HG03565 (cell line): Measurements from ENCODE around the gene GLRB.
"Not testable (repeated sequence)": the region's sequence is repeated elsewhere in the genome, so short reads cannot be mapped to it uniquely, and the experiment has no call there.

Source experiments
- ATAC-seq: cut with Tn5 transposase; IDR thresholded peaks from one replicate; pipeline ENCODE4 v1.9.1; 2021; ENCODE audit warnings: mild to moderate bottlenecking, moderate library complexity; ENCODE audit not compliant: unreplicated experiment

The GLRB gene

DNA sequence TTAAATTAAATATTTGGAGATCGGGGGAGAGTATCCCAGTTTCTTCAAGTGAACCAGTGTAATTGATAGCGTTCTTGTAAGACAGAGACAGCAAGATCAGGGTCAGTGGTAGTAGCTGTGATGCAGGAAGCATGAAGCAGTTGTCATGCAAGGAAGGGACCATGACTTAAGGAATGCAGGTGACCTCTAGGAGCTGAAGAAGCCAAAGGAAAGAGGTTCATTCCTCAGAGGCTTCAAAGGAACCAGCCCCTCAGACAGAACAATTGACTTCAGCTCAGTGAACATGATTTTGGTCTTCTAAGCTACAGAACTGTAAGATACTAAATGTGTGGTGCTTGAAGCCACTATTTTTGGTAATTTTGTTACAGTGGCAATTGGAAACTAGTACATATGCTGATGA is 51.6 kb downstream of the GLRB start:
- no peak for ATAC-seq

GRCh38 chr4:157128395-157128794 is 52.4 kb downstream of the GLRB start:
- ATAC-seq = no peak

DNA sequence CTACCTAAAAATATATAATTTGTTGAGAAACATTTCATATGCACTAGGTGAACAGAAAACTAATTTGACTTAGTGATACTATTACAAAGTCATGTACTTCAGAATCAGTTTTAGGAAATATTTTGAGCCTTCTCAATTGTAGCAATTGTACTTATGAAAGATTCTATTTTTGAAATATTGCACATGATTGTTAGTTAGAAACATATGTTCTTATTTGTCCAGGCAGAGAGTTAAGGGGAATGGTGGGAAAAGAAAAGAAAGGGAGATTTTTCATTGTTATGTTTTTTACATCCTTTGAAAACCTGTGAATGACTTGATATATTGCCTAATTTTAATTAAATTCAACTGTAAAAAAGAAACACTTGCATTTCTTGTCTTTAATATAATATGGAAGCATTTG is 66.0 kb downstream of the GLRB start:
- no peak for ATAC-seq

DNA sequence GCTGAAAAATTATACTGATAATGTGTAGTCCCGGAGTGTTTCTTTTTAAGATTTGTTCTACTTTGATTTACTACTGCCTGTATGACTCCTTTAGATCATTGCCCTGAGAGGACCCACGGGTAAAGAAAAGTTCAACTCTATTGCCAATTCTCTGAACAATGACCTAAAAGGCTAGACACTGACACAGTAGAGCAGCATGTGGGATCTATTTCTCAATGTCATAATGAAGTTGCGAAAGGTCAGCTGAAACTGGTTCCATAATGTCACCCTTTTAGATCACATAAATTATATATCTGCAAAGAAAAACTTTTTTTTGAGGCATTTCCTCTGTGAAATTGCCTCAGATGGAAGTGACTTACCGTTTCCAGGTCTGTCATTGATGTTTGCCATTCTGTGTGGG is 67.4 kb downstream of the GLRB start:
- no peak for ATAC-seq

GRCh38 chr4:157151711-157152110 is 75.8 kb downstream of the GLRB start:
- ATAC-seq = no peak

- ATAC-seq = no peak
Measured at GRCh38 chr4:157165935-157166610, 90.1 kb downstream of the GLRB start.

DNA sequence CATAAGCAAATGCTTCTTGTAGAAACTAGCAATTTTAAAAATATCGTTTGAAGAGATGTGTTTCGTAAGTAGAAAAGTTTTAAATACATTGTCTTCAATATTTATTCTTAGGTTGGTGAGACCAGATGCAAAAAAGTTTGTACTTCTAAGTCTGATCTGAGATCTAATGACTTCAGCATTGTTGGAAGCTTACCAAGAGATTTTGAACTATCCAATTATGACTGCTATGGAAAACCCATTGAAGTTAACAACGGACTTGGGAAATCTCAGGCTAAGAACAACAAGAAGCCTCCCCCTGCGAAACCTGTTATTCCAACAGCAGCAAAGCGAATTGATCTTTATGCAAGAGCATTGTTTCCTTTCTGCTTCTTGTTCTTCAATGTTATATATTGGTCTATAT is 94.4 kb downstream of the GLRB start:
- no peak for ATAC-seq

DNA sequence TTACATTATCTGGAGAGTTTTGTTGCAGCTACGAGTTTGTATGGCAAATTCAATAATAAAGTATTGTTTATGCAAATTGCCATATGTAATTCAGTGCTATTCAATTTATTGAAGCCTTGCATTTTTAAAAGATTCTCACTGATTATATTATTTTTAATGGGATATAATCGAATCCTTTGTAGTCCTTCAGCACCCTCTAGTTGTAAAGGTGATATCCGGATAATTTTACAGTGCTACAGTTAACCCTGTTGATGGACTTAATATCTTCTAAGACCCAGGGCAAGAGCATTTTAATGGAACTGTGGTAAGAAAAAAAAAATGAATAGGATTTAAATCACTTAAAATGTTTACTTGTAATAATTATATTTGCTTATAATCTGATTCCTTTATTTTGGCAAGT is 96.1 kb downstream of the GLRB start:
- no peak for ATAC-seq

GRCh38 chr4:157180268-157180667 is 104.3 kb downstream of the GLRB start:
- not testable (repeated sequence) for ATAC-seq

DNA sequence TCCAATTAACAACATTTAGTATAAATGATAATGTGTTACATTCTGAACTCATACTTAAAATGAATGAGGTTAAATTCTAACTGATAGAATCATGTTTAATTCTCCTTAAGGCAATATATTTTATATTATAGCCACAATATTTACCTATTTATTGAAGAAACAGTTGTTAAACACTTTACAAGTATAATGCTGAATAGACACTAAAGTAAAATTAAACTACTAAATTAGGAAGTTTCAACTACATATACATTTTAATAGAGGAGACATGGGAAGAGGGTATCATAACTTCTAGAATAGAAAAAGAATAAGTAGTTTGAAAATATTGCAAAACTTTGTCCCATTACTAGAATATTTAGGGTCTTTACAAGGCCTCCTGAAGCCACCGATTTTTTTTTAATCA is 108.3 kb downstream of the GLRB start:
- ATAC-seq = no peak

DNA sequence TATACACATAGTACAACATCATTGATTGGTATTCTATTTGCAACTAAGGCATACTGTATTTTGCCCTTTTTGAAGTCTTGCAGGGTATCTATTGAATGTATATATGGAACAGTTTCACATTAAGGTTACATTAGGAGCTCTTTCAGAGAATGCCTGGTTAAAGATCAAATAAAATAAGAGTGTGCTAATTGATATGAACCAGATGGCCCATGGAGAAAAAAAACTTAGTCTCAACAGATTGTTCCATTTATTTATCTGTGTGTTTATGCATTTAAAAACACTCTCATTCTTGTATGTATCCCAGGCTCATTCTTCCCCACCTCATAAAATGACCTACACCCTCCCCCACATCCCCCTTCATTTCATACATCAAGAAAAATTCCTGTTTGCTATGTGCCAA is 109.4 kb downstream of the GLRB start:
- no peak for ATAC-seq

DNA sequence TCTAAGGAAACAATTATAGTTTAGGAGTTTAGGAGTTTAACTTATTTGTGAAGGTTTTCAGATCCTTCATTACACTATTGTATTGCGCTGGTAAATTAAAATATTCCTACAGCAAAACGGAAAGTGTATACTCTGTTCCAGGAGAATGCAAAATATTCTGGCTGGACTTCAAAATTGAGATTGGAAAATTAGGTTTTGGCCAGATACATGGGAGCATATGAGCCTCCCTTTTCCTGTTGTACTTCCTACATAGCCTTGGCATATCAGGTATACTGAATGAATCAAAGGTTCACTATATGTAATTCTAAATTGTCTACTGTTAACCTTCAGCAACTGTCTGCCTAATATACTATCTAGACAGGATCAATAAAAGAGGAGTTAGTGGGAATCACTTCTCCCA is 119.4 kb downstream of the GLRB start:
- ATAC-seq = no peak

DNA sequence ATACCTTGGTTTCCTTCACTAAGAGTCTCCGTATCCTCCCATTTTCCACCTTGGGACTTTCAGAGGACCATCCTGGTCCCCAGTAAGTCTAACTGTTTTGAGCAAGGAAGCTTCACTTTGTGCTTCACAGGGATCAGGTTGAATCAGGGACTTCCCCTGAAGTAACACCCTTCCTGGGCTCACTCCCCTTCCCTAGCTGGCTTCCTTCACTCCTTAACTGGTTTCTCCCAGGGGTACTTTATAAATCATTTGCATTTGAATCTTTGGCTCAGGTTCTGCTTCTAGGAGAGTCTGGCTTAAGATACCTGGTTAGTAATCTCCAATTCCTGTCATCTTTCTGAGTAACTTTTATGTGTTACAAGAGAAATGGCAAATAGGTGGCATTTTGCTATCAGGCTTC is 120.1 kb downstream of the GLRB start:
- ATAC-seq = no peak

DNA sequence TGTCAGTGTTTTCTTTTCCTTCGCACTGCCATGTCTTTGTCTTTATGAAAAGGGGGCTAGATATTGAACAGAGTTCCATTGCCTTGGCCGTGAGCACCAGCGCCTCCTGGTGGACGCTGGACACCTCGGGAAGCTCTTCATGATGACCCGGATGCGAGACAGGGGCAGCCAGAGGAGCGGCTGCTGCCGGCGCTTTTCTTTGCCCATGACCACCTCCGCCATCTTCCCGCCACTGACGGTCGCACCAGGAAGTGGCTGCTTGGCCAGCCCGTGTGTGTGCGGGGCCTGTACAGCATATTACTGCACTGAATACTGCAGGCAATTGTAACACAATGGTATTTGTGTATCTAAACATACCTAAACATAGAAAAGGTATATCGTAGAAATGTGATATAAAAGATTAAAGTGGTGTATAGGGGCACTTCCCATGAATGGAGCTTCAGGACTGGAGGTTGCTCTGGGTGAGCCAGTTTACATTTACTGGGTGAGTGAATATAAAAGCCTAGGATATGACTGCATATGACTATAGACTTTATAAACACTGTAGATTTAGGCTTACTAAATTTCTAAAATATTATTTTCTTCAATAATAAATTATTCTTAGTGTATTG is 128.8 kb downstream of the GLRB start:
- no peak for ATAC-seq

- no peak for ATAC-seq
Measured at GRCh38 chr4:157217708-157218107, 141.8 kb downstream of the GLRB start.

DNA sequence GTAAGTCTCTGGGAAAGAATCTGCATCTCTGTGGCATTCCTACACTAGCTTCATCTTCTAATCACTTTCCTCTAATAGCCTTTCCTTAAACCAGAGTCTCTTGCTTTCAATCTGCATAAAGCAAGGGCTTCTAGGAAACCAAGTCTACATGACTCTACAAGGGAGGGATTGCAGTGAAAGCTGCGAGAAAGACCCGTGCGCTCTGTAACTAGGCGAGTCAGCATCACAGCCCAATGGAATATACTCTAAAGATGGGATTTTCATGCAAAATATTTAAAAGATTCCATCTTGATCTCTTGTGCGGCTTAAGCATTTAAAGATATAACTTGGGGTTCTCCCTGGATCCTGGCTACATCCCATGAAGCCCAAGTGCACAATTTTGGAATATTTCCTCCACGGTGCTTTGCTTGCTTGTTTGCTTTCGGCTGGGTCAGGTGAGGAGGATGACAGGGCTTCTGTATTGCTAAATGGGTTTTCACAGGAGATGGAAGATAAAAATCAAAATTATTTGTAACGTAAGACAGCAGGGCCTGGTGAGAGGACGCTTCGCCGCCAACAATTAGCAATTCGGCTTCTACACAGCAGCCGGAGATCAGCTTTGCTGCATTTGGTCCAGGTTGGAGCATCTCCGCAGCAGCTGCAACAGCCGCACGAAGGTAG is 143.9 kb downstream of the GLRB start:
- no peak for ATAC-seq

GRCh38 chr4:157220371-157220881 is 144.5 kb downstream of the GLRB start, which contains the start of gene GRIA2:
TSS of gene GRIA2 (plus strand) at chr4:157220728. CDS start at chr4:157221043, 315 bp downstream.
- no peak for ATAC-seq

DNA sequence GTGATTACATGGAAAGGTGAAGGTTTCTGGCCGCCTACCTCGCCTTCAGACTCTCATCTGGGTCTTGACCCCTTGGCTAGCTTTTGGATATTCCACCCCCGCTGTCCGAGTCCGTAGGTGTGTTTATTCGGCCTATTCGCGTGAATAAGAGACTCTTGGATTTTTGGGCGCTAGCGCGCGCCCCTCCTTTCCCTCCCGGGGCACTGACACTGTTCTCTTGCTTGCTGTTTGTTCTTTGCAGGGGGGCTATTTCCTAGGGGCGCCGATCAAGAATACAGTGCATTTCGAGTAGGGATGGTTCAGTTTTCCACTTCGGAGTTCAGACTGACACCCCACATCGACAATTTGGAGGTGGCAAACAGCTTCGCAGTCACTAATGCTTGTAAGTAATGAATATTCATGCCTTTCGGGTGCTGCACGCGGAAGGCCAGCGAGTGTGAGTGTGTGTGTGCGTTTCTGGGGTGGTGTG is 145.5 kb downstream of the GLRB start:
- ATAC-seq = no peak
